CD4-positive, alpha-beta memory T cell (primary cell): ENCODE data around the gene CARD11. TPM values are rescaled to one million over a fixed set of nuclear protein-coding genes. Genes with fewer than 3 reads are reported as not detected.

Source experiments
- CTCF ChIA-PET: fragments of 350-600 bp; sonication (Branson Sonifier 250); formaldehyde crosslinking; loops from one replicate; lab custom pipeline; 2021; ENCODE audit warnings: inconsistent platforms; ENCODE audit not compliant: partially characterized antibody; lab: Charles Lee
- POLR2A ChIA-PET: fragments of 350-600 bp; sonication (Branson Sonifier 250); formaldehyde crosslinking; loops from one replicate; lab custom pipeline; 2021; ENCODE audit not compliant: partially characterized antibody; lab: Charles Lee
- DNase-seq, 5 donors: peaks; one replicate each; pipeline versions ENCODE4 v3.0.0 to v3.0.0-alpha.2; 2020 to 2022; ENCODE audit warnings: mixed read lengths in 1 of 5
- H3K27ac ChIP-seq: one replicate; pipeline ENCODE4 v1.7.0; 2013; ENCODE audit warnings: low read depth, low read length
- H3K27me3 ChIP-seq: 2 replicates; pipeline ENCODE4 v1.7.0; 2013; ENCODE audit warnings: mild to moderate bottlenecking, low read length, moderate library complexity; ENCODE audit not compliant: insufficient read depth
- H3K36me3 ChIP-seq: 2 replicates; pipeline ENCODE4 v1.7.0; 2013; ENCODE audit warnings: mild to moderate bottlenecking, low read length, moderate library complexity; ENCODE audit not compliant: insufficient read depth
- H3K4me1 ChIP-seq: 2 replicates; pipeline ENCODE4 v1.7.0; 2013; ENCODE audit warnings: mild to moderate bottlenecking, low read length, moderate library complexity; ENCODE audit not compliant: insufficient read depth
- H3K4me3 ChIP-seq, 2 donors: one replicate each; pipeline ENCODE4 v1.7.0; 2013; ENCODE audit warnings: low read length in 2 of 2, mild to moderate bottlenecking in 1 of 2
- H3K9me3 ChIP-seq, 2 donors: one replicate each; pipeline ENCODE4 v1.7.0; 2013; ENCODE audit warnings: low read length in 2 of 2, control low read depth in 1 of 2; ENCODE audit not compliant: control insufficient read depth in 1 of 2
- H3K27ac Mint-ChIP-seq, 7 donors: one replicate each; pipeline ENCODE4 v1.8.0; 2020 to 2021; ENCODE audit warnings: mixed read lengths in 7 of 7, mild to moderate bottlenecking in 6 of 7, inconsistent platforms in 3 of 7, moderate library complexity in 3 of 7
- H3K27me3 Mint-ChIP-seq, 2 donors: one replicate each; pipeline ENCODE4 v1.8.0; 2020 to 2021; ENCODE audit warnings: mixed read lengths in 2 of 2
- H3K36me3 Mint-ChIP-seq, 2 donors: one replicate each; pipeline ENCODE4 v1.8.0; 2020 to 2021; ENCODE audit warnings: mixed read lengths in 2 of 2, inconsistent platforms in 1 of 2, mild to moderate bottlenecking in 1 of 2
- H3K4me1 Mint-ChIP-seq, 4 donors: one replicate each; pipeline ENCODE4 v1.8.0; 2020 to 2021; ENCODE audit warnings: mixed read lengths in 4 of 4, mild to moderate bottlenecking in 1 of 4
- H3K4me3 Mint-ChIP-seq, 8 donors: one replicate each; pipeline ENCODE4 v1.8.0; 2020 to 2021; ENCODE audit warnings: mixed read lengths in 8 of 8, mild to moderate bottlenecking in 7 of 8, moderate library complexity in 6 of 8, inconsistent platforms in 3 of 8
- H3K9me3 Mint-ChIP-seq, 8 donors: one replicate each; pipeline ENCODE4 v1.8.0; 2020 to 2021; ENCODE audit warnings: mixed read lengths in 8 of 8, mild to moderate bottlenecking in 5 of 8, inconsistent platforms in 3 of 8, moderate library complexity in 1 of 8
- intact Hi-C: fragments of 100-400 bp; cut with micrococcal nuclease; formaldehyde crosslinking; loops from one replicate; pipeline ENCODE4 v1.15.1; 2023
- polyA plus RNA-seq, 2 donors: library from polyadenylated mRNA; unstranded; fragments of 300-500 nt; fragmentation: Illumina TruSeq; gene quantifications; one replicate each; pipeline ENCODE4 v1.2.3, GENCODE V29; 2021
- total RNA-seq, 2 experiments: library from RNA; stranded (reverse); gene quantifications; one replicate each; pipeline ENCODE4 v1.2.3, GENCODE V29; 2021

The CARD11 gene
- total and polyA plus RNA-seq, 4 experiments from 2014 or later = 4.9 to 136 (median 85.3) TPM

- intact Hi-C loops = no loop called here
- H3K4me3 ChIP-seq = no peak overlapping the region
- H3K36me3 Mint-ChIP-seq = no peaks in the 10 kb centered on the region
- no peaks in the 10 kb centered on the region for H3K4me1 ChIP-seq
- no peak overlapping the region for H3K27ac Mint-ChIP-seq
- H3K27me3 ChIP-seq = no peaks in the 10 kb centered on the region
- DNase-seq = no peak
- H3K4me3 Mint-ChIP-seq = no peak overlapping the region
- peaks cover 1 to 4% (median 2%) of the 10 kb centered on the region in 4 donors for H3K4me1 Mint-ChIP-seq
- ChIA-PET CTCF (no interaction called here), POLR2A (interaction anchor here (1.5 kb wide), 1 partner anchor 11 kb away, joined by 3 read pairs; no protein-coding TSS in a partner anchor)
- H3K9me3 ChIP-seq = no peaks in the 10 kb centered on the region
- H3K9me3 Mint-ChIP-seq = no peaks in the 10 kb centered on the region
- no peaks in the 10 kb centered on the region for H3K27me3 Mint-ChIP-seq
- H3K36me3 ChIP-seq = no peaks in the 10 kb centered on the region
- no peak overlapping the region for H3K27ac ChIP-seq
These were observed 39.2 kb upstream of the CARD11 start for GRCh38 chr7:3082831-3083230.

- no peak overlapping the region for H3K27ac ChIP-seq
- intact Hi-C loops = no loop called here
- Mint-ChIP-seq H3K27me3 (no peaks in the 10 kb centered on the region), H3K9me3 (no peaks in the 10 kb centered on the region), H3K4me1 (peaks cover 1 to 4% (median 2%) of the 10 kb centered on the region in 4 donors), H3K27ac (no peak overlapping the region), H3K36me3 (no peaks in the 10 kb centered on the region), H3K4me3 (no peak overlapping the region)
- H3K4me3 ChIP-seq = no peak overlapping the region
- no peaks in the 10 kb centered on the region for H3K4me1 ChIP-seq
- ChIA-PET CTCF (no interaction called here), POLR2A (interaction anchor here (1.5 kb wide), 1 partner anchor 12 kb away, joined by 3 read pairs; no protein-coding TSS in a partner anchor)
- no peak for DNase-seq
- H3K27me3 ChIP-seq = no peaks in the 10 kb centered on the region
- no peaks in the 10 kb centered on the region for H3K9me3 ChIP-seq
- H3K36me3 ChIP-seq = no peaks in the 10 kb centered on the region
These were observed 38.7 kb upstream of the CARD11 start for GRCh38 chr7:3082386-3082785.

- intact Hi-C loops = no loop called here
- Mint-ChIP-seq H3K27me3 (no peaks in the 10 kb centered on the region), H3K4me3 (no peak overlapping the region), H3K9me3 (peaks cover 0 to 16% (median 3%) of the 10 kb centered on the region in 8 donors), H3K4me1 (peaks cover 0 to 1% (median 0%) of the 10 kb centered on the region in 4 donors), H3K27ac (peak overlapping the region in 1 of 7 donors; percentile 45), H3K36me3 (no peaks in the 10 kb centered on the region)
- Histone ChIP-seq H3K36me3 (no peaks in the 10 kb centered on the region), H3K27me3 (no peaks in the 10 kb centered on the region), H3K27ac (no peak overlapping the region), H3K9me3 (no peaks in the 10 kb centered on the region), H3K4me1 (no peaks in the 10 kb centered on the region), H3K4me3 (no peak overlapping the region)
- CTCF ChIA-PET = interaction anchor here (1.2 to 1.9 kb wide), 2 partner anchors 11 to 12 kb away, joined by 4 to 5 read pairs; no protein-coding TSS in a partner anchor
- POLR2A ChIA-PET = interaction anchor here (0.8 kb wide), 1 partner anchor 11 kb away, joined by 3 read pairs; no protein-coding TSS in a partner anchor
- DNase-seq = no peak
These were observed 36.4 kb upstream of the CARD11 start for GRCh38 chr7:3080106-3080505.

GRCh38 chr7:3078514-3078913 is 34.8 kb upstream of the CARD11 start:
- DNase-seq = no peak
- H3K4me1 ChIP-seq = no peaks in the 10 kb centered on the region
- no peaks in the 10 kb centered on the region for H3K36me3 Mint-ChIP-seq
- no peak overlapping the region for H3K27ac ChIP-seq
- no peaks in the 10 kb centered on the region for H3K36me3 ChIP-seq
- H3K4me3 Mint-ChIP-seq = no peak overlapping the region
- no peak overlapping the region for H3K4me3 ChIP-seq
- ChIA-PET POLR2A (no interaction called here), CTCF (no interaction called here)
- H3K4me1 Mint-ChIP-seq = peaks cover 0 to 4% (median 1%) of the 10 kb centered on the region in 4 donors
- H3K9me3 Mint-ChIP-seq = peaks cover 0 to 17% (median 4%) of the 10 kb centered on the region in 8 donors
- no peaks in the 10 kb centered on the region for H3K9me3 ChIP-seq
- no peak overlapping the region for H3K27ac Mint-ChIP-seq
- H3K27me3 Mint-ChIP-seq = no peaks in the 10 kb centered on the region
- intact Hi-C loops = no loop called here
- no peaks in the 10 kb centered on the region for H3K27me3 ChIP-seq

GRCh38 chr7:3076700-3077099 is 33.0 kb upstream of the CARD11 start:
- Mint-ChIP-seq H3K4me1 (peaks cover 0 to 5% (median 2%) of the 10 kb centered on the region in 4 donors), H3K36me3 (no peaks in the 10 kb centered on the region), H3K27me3 (peaks cover 0 to 1% of the 10 kb centered on the region in 2 donors), H3K27ac (no peak overlapping the region), H3K4me3 (no peak overlapping the region), H3K9me3 (peaks cover 0 to 17% (median 4%) of the 10 kb centered on the region in 8 donors)
- CTCF ChIA-PET = interaction anchor here (1.8 to 3.2 kb wide), 2 partner anchors 9 to 11 kb away, joined by 7 to 17 read pairs; no protein-coding TSS in a partner anchor
- H3K4me1 ChIP-seq = no peaks in the 10 kb centered on the region
- no peak overlapping the region for H3K4me3 ChIP-seq
- no peak for DNase-seq
- H3K27me3 ChIP-seq = no peaks in the 10 kb centered on the region
- H3K36me3 ChIP-seq = no peaks in the 10 kb centered on the region
- H3K27ac ChIP-seq = no peak overlapping the region
- intact Hi-C loops = no loop called here
- POLR2A ChIA-PET = no interaction called here
- no peaks in the 10 kb centered on the region for H3K9me3 ChIP-seq

- DNase-seq = no peak
- H3K36me3 Mint-ChIP-seq = peaks cover 0 to 4% of the 10 kb centered on the region in 2 donors
- no peaks in the 10 kb centered on the region for H3K27me3 ChIP-seq
- no peaks in the 10 kb centered on the region for H3K9me3 ChIP-seq
- ChIA-PET POLR2A (no interaction called here), CTCF (interaction anchor here (1.8 to 3.2 kb wide), 2 partner anchors 9 to 11 kb away, joined by 7 to 17 read pairs; no protein-coding TSS in a partner anchor)
- no peak overlapping the region for H3K4me3 ChIP-seq
- peaks cover 0 to 1% of the 10 kb centered on the region in 2 donors for H3K27me3 Mint-ChIP-seq
- no peak overlapping the region for H3K27ac Mint-ChIP-seq
- peaks cover 0 to 21% (median 5%) of the 10 kb centered on the region in 8 donors for H3K9me3 Mint-ChIP-seq
- no peak overlapping the region for H3K4me3 Mint-ChIP-seq
- intact Hi-C loops = no loop called here
- H3K4me1 Mint-ChIP-seq = peaks cover 0 to 9% (median 4%) of the 10 kb centered on the region in 4 donors
- no peak overlapping the region for H3K27ac ChIP-seq
- H3K36me3 ChIP-seq = no peaks in the 10 kb centered on the region
- no peaks in the 10 kb centered on the region for H3K4me1 ChIP-seq
These were observed 32.5 kb upstream of the CARD11 start for GRCh38 chr7:3076163-3076562.

- POLR2A ChIA-PET = no interaction called here
- intact Hi-C loops = no loop called here
These were observed 31.8 kb upstream of the CARD11 start for GRCh38 chr7:3075441-3075840.

More at GRCh38 chr7:3075441-3075840, 31.8 kb upstream of the CARD11 start:
- Histone ChIP-seq H3K27me3 (no peaks in the 10 kb centered on the region), H3K27ac (no peak overlapping the region), H3K36me3 (no peaks in the 10 kb centered on the region), H3K9me3 (no peaks in the 10 kb centered on the region), H3K4me1 (no peaks in the 10 kb centered on the region), H3K4me3 (no peak overlapping the region)
- CTCF ChIA-PET = interaction anchor here (1.8 to 3.2 kb wide), 2 partner anchors 8 to 10 kb away, joined by 7 to 17 read pairs; no protein-coding TSS in a partner anchor
- no peak overlapping the region for H3K4me3 Mint-ChIP-seq
- peaks cover 0 to 1% of the 10 kb centered on the region in 2 donors for H3K27me3 Mint-ChIP-seq
- peaks cover 0 to 4% of the 10 kb centered on the region in 2 donors for H3K36me3 Mint-ChIP-seq
- no peak for DNase-seq
- no peak overlapping the region for H3K27ac Mint-ChIP-seq
- peaks cover 0 to 26% (median 9%) of the 10 kb centered on the region in 8 donors for H3K9me3 Mint-ChIP-seq
- peaks cover 0 to 12% (median 9%) of the 10 kb centered on the region in 4 donors for H3K4me1 Mint-ChIP-seq
